GM23248 (cell line): ENCODE measurements around the gene GNAI1.

Experiments
- EZH2 ChIP-seq: fragments of 200-600 bp; sonication (generic); IDR thresholded peaks from 2 replicates; pipeline ENCODE4 v1.6.1; 2018; ENCODE audit warnings: antibody characterized with exemption, mild to moderate bottlenecking; ENCODE audit not compliant: insufficient read depth, poor library complexity, severe bottlenecking
- EZH2phosphoT487 ChIP-seq: fragments of 200-600 bp; sonication (generic); IDR thresholded peaks from 2 replicates; pipeline ENCODE4 v1.6.1; 2018; ENCODE audit warnings: antibody characterized with exemption, moderate library complexity, mild to moderate bottlenecking, low read depth; ENCODE audit not compliant: insufficient read depth

GRCh38 chr7:80110376-80110775 lies 24.3 kb upstream of the GNAI1 start:
- TF ChIP-seq EZH2, result no peak
- no peak for TF ChIP-seq EZH2phosphoT487
